GM19240 (cell line): Measurements from ENCODE around the gene FPR2.
"Not testable (repeated sequence)": the region's sequence is repeated elsewhere in the genome, so short reads cannot be mapped to it uniquely, and the experiment has no call there.

Experiments used
- DNase-seq: peaks from one replicate; pipeline ENCODE4 v3.0.0; 2011; ENCODE audit warnings: low spot score; ENCODE audit not compliant: insufficient read length

The FPR2 gene

DNA sequence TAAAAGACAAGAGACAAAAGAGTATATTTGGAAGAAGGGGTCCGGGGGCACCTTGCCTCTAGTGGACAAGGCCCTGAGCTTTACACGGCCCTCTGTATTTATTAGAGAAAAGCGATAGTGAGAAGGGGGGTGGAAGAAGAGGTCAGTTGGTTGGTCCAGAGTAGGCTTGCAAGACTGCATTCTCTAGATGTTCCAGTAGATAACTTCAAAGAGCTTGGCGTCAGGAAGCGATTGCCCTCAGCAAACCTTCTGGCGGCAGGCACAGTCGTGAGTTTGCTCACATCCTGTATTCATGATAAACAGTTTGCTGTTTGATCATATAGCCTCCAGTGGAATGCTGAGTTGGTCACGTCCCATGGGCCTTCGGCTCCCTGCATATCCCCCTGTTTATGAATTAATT lies 43.8 kb downstream of the FPR2 start:
- DNase-seq = not testable (repeated sequence)

DNA sequence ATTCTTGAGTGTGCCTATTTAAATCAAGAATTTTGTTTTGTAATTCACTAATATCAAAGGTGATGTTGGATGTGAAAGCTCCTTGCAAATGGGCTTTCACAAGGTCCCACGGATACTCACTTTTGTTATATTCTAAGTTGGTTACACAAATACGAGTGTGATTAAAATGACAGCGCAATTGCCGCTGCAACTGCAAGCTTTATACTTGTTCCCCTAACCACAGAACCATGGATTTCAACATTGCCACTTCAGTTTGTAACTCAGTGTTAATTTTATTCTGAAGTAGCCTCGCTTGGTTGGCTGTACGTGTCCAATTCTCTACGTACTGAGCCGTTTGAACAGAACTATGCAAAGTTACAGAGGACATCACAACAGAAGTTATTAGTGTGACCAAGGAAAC lies 44.4 kb downstream of the FPR2 start:
- DNase-seq = not testable (repeated sequence)

DNA sequence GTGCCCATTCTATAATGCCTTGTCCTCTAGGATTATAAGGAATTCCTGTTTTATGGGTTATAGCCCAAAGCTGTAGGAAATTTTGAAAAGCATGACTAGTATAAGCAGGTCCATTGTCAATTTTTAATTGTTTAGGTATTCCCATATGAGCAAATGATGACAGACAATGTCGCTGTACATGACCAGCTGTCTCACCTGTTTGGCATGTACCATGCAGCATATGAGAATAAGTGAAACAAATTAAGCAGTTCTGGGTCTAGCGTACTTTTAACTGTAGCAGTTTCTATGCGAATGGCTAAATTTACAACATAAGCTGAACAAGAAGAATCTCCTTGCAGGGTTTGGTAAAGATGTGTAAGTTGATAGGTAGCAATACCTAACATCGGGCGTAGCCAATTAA lies 45.6 kb downstream of the FPR2 start:
- DNase-seq = not testable (repeated sequence)

DNA sequence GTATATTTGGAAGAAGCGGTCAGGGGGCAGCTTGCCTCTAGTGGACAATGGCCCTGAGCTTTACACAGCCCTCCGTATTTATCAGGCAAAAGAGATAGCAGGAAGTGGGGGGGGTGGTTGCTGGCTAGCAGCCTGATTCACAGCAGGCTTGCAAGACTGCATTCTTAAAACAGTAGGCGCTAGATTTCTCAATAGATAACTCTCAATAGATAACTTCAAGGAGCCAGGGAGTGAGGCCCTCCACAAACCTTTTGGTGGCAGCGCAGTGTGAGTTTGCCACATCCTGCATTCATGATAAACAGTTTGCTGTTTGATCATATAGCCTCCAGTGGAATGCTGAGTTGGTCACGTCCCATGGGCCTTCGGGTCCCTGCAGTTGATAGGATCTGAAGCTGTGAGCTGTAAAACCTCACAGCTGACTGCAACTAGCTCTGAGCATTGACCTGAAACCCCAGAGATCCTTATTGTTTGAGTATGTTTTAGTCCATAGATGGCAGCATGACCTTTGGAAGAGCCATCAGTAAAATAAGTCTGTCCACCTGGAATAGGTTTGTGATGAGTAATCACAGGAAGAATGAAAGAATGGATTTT lies 46.2 kb downstream of the FPR2 start:
- no peak for DNase-seq

DNA sequence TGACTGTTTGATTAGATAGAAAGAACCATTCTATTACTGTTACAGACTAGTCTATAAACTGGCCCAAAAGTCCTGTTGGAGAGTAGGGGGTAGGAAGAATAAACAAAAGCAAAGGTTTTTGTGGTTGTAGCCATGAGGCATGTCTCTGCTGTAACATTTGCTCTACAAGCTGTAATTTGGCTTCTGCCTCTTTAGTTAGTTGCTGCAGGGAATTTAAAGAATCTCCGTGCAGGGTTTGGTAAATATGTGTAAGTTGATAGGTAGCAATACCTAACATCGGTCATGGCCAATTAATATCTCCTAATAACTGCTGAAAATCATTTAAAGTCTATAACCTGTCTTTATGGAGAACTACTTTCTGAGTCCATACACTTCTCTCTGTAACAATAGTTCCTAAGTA lies 46.9 kb downstream of the FPR2 start:
- no peak for DNase-seq

DNA sequence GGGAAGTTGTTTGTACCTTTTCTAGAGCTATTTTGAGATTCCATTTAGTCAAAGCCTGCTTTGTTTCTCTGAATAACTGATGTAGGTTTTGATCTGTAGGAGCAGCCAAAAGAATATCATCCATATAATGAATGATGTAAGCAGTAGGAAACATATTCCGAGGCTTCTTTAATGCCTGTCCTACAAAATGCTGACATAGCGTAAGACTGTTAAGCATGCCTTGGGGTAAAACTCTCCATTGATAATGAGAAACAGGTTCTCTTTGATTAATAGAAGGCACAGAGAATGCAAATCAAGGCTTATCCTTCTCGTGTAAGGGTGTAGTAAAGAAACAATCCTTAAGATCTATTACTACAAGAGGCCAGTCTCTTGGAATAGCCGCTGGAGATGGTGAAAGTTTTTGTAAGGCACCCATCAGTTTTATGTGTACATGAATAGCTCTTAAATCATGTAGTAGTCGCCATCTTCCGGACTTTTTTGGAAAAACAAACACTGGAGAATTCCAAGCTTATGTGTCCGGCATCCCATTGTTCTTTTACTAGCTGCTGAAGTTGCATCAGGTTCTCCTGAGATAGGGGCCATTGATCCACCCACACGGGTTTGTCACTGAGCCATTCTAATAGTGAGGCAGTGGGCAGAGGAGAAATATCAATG lies 47.5 kb downstream of the FPR2 start:
- DNase-seq = no peak

DNA sequence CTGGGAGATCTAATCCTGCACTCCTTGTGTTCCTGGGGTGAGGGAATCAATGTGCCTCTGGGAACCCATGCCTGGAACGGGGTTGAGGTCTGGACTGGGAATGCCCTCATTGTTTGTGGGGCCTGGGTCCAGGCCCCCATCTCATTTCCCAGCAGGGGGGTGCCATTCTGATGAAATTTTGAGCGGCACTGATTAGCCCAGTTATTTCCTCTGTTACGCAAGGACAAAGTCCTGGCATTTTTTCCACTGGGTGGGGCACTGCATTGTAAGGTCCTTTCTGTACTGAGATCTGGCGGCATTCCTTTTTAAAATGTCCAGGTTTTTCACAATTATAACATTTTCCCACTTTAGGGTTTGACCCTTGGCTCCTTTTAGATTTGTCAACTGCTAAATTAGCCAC lies 48.8 kb downstream of the FPR2 start:
- DNase-seq = no peak

DNA sequence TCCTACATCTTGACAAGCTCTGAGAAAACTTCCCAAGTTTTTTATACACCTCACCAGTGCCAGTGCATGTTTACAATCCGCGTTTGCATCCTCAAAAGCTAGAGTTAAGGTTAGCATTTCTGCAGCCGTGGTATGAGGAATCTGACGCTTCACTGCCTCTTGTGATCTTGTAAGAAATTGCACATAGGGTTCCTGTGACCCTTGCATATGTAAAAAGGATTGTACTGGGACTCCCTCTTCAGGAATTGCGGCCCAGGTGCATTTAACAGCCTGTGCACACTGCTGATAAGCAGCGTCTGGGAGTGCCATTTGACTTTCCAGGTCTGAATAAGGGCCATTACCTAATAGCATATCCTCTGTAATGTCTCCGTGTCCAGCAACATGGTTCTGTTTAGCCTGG lies 49.2 kb downstream of the FPR2 start:
- no peak for DNase-seq

DNA sequence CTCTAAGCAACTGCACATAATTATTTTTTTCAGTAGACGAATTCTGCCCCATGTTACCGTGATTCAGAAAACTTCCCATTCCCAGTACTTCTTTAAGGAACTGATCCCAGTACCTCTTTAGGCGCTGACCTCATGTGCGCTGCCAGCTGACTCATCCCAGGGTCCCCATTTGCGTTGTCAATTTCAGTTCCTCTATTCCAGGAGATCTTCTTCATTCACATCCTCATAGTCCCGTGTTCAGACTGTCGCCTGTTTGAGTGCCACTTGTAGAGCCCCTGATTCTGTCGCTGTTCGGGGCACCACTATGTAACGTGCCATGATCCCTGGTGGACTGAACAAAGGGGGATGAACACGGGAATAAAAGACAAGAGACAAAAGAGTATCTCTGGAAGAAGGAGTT lies 50.4 kb downstream of the FPR2 start:
- no peak for DNase-seq

DNA sequence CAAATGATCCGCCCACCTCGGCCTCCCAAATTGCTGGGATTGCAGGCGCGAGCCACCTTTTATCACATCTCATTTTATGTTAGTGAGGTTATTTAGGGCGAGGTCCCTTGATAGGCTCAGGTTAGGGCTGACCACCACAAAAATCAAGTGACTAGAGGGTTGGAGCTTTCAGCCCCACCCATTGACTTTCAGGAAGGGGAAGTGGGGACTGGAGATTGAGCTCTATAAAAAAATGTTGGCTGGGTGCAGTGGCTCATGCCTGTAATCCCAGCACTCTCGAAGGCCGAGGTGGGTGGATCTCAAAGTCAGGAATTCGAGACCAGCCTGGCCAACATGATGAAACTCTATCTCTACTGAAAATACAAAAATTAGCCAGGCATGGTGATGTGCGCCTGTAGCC lies 54.1 kb downstream of the FPR2 start:
- DNase-seq = no peak

DNA sequence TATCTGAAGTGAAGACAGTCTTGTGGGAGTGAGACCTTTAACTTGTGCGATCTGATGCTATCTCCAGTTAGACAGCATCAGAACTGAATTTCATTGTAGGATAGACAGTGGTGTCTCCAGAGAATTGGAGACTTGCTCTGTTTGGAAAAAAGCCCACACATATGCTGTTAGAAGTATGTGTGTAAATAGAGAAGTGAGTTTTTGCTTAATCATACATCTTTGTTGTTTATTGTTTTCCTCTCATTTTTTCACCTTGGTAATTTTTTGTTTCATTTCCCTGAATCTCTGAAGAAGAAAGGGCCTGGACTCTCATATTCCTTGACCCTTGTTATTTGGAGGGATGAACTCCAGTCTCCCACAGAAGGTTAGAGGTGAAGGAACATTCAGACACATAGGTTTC lies 55.7 kb downstream of the FPR2 start:
- DNase-seq = no peak

DNA sequence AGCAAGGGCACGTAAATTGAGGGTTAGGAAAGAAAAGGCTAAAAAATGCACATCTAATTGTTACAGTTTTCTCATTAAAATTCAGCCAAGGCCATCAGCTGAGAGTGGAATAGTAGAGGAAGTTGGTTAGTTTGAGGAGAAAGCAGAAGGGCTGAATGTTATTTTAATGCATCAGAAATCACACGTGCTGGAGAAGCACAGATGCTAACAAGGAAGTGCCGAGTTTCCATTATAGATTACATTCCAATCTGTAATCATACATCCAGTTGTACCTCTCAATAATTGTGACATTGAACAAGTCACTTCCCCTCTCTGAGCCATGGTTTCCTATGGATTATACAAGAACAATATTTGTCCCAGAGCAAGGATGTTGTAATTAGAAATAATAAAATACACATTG lies 59.0 kb downstream of the FPR2 start:
- no peak for DNase-seq
